ENCODE measurements around the gene MYO1D. TPM values are rescaled to one million over a fixed set of nuclear protein-coding genes. Genes with fewer than 3 reads are reported as not detected.

Gene MYO1D
- total RNA-seq, 1 donor from 2014 or later, result 36.9 TPM

GRCh38 chr17:32568705-32569104, 308.2 kb downstream of the MYO1D start:
- peaks cover 49% of the 10 kb centered on the region for H3K27me3 Mint-ChIP-seq
- peaks cover 9% of the 10 kb centered on the region for H3K36me3 Mint-ChIP-seq (ENCODE audit: insufficient read depth)
- H3K4me3 Mint-ChIP-seq (ENCODE audit: low read depth), result no peak overlapping the region
- peaks cover under 1% of the 10 kb centered on the region for H3K4me1 Mint-ChIP-seq (ENCODE audit: low read depth)
- H3K9me3 Mint-ChIP-seq (ENCODE audit: low read depth), result no peaks in the 10 kb centered on the region
- TF ChIP-seq CTCF (IDR thresholded peaks at IDR 0.05; ENCODE audit: unreplicated experiment), result no peak
- DNase-seq (ENCODE audit: low spot score, unreplicated experiment), result no peak
- no peak overlapping the region for H3K27ac Mint-ChIP-seq

GRCh38 chr17:32567511-32567910, 309.4 kb downstream of the MYO1D start:
- peaks cover 9% of the 10 kb centered on the region for H3K36me3 Mint-ChIP-seq (ENCODE audit: insufficient read depth)
- TF ChIP-seq CTCF (IDR thresholded peaks at IDR 0.05; ENCODE audit: unreplicated experiment), result no peak
- peaks cover 54% of the 10 kb centered on the region for H3K27me3 Mint-ChIP-seq
- no peak overlapping the region for H3K27ac Mint-ChIP-seq
- no peak overlapping the region for H3K4me3 Mint-ChIP-seq (ENCODE audit: low read depth)
- no peaks in the 10 kb centered on the region for H3K9me3 Mint-ChIP-seq (ENCODE audit: low read depth)
- H3K4me1 Mint-ChIP-seq (ENCODE audit: low read depth), result peaks cover 1% of the 10 kb centered on the region
- no peak for DNase-seq (ENCODE audit: low spot score, unreplicated experiment)

GRCh38 chr17:32567086-32567485, 309.8 kb downstream of the MYO1D start:
- no peak overlapping the region for H3K4me3 Mint-ChIP-seq (ENCODE audit: low read depth)
- TF ChIP-seq CTCF (IDR thresholded peaks at IDR 0.05; ENCODE audit: unreplicated experiment), result no peak
- no peaks in the 10 kb centered on the region for H3K9me3 Mint-ChIP-seq (ENCODE audit: low read depth)
- H3K4me1 Mint-ChIP-seq (ENCODE audit: low read depth), result peaks cover 1% of the 10 kb centered on the region
- DNase-seq (ENCODE audit: low spot score, unreplicated experiment), result no peak
- peaks cover 9% of the 10 kb centered on the region for H3K36me3 Mint-ChIP-seq (ENCODE audit: insufficient read depth)
- peaks cover 51% of the 10 kb centered on the region for H3K27me3 Mint-ChIP-seq
- no peak overlapping the region for H3K27ac Mint-ChIP-seq

DNA sequence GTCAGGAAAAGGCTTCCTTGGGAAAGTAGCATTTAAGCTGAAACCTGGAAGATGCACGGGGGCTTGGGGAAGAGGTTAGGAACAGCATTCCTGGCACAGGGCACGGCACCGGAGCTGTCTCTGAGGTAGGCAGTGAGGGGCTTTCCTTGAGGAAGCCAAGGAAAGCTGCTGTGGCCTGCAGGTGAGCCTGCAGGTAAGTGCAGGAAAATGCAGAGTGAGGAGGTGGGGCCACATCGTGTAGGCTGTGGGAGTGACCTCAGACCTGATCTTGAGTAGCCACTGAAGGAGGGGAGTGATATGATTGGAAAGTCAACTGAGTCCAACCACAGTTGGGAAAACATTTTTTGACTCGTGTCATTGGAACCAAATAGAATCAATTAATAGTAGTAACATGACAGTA, 310.6 kb downstream of the MYO1D start:
- no peak overlapping the region for H3K4me3 Mint-ChIP-seq (ENCODE audit: low read depth)
- DNase-seq (ENCODE audit: low spot score, unreplicated experiment), result no peak
- peaks cover 1% of the 10 kb centered on the region for H3K4me1 Mint-ChIP-seq (ENCODE audit: low read depth)
- peaks cover 9% of the 10 kb centered on the region for H3K36me3 Mint-ChIP-seq (ENCODE audit: insufficient read depth)
- H3K27me3 Mint-ChIP-seq, result peaks cover 50% of the 10 kb centered on the region
- H3K9me3 Mint-ChIP-seq (ENCODE audit: low read depth), result no peaks in the 10 kb centered on the region
- TF ChIP-seq CTCF (IDR thresholded peaks at IDR 0.05; ENCODE audit: unreplicated experiment), result no peak
- H3K27ac Mint-ChIP-seq, result no peak overlapping the region

DNA sequence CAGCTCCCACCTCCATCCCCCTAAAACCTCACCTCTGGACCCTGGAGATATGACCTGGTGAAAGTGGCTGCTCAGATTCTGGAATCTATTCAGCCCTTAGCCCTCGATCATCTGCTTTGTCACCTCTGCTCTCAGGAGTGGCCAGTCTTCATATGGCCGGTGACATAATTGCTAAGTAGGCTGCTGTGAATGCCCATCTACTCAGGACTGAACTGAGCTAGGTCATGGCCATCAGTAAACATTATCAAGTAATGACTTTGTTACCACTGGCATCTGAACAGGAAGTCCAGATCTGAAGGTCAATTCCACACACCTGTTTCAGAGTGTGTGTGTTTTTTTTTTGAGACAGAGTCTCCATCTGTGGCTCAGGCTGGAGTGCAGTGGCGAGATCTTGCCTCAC, 311.5 kb downstream of the MYO1D start:
- no peak for DNase-seq (ENCODE audit: low spot score, unreplicated experiment)
- Mint-ChIP-seq H3K36me3 (ENCODE audit: insufficient read depth) (peaks cover 9% of the 10 kb centered on the region), H3K4me1 (ENCODE audit: low read depth) (peaks cover 1% of the 10 kb centered on the region), H3K4me3 (ENCODE audit: low read depth) (no peak overlapping the region), H3K27ac (no peak overlapping the region), H3K27me3 (peaks cover 47% of the 10 kb centered on the region), H3K9me3 (ENCODE audit: low read depth) (no peaks in the 10 kb centered on the region)
- TF ChIP-seq CTCF (IDR thresholded peaks at IDR 0.05; ENCODE audit: unreplicated experiment), result no peak

All from progenitor cell of endocrine pancreas (in vitro differentiated cells).